ENCODE data around the gene IP6K2. TPM values are rescaled to one million over a fixed set of nuclear protein-coding genes. Genes with fewer than 3 reads are reported as not detected.

The IP6K2 gene
- total RNA-seq, 2 experiments from 2014 or later, result 39.4 to 48.3 TPM

DNA sequence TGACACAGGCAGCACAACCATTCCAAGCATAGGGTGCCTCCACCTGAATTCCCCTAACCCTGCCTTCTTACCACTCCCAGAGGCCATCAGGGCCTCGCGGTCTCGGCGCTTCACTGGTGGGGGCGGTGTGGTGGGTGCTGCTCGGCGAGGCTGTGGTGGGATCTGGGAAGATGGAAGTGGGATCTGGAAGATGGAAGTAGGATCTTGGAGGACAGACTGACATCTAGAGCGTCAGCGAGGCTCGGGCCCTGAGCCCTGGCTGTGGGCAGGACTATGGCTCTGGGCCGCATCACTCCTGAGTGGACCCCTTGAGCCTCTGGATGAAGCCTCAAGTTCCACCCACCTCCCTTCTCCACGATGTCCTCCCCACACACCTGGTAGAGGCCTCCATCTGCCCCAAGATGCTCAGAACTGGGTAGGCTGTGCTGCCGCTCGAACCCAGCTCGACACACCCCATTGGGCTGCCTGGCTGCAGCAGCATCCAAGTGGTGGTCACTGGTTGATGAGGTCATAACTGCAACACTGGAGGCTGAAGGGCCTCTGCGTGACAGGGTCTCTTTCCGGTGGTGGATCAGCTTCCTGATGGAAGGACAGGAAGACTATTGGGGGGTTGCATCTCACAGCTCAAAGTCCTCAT lies 34.9 kb downstream of the IP6K2 start:
- peaks cover 16% of the 10 kb centered on the region for H3K4me1 Mint-ChIP-seq
- DNase-seq, result no peak
- H3K27me3 Mint-ChIP-seq, result no peaks in the 10 kb centered on the region
- ATAC-seq, result no peak
- CTCF ChIA-PET, result no interaction called here
- no peak overlapping the region for H3K4me3 Mint-ChIP-seq
- POLR2A ChIA-PET, result no interaction called here
- H3K36me3 Mint-ChIP-seq (ENCODE audit: low read depth), result peaks cover 45% of the 10 kb centered on the region
- intact Hi-C loops (cut with DNase I, micrococcal nuclease), result no loop called here
- no peak overlapping the region for H3K27ac Mint-ChIP-seq
- no peaks in the 10 kb centered on the region for H3K9me3 Mint-ChIP-seq (ENCODE audit: low read depth)

DNA sequence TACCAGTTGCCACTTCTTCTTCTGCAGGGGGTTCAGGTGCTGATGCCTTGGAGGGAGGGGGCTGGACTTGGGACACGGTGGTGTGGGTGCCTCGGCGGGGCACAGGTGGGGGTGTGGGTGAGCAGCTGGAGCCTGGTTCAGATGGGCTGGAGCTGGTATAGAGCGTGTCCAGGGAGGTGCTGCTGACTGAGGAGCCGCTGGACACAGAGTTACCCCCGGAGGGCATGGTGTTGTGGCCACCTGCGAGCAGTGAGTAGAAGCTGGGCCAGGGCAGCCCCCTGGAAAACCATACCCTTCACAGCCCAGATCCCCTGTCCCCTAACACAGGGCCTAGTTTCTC lies 35.5 kb downstream of the IP6K2 start:
- peaks cover 15% of the 10 kb centered on the region for H3K4me1 Mint-ChIP-seq
- peaks cover 45% of the 10 kb centered on the region for H3K36me3 Mint-ChIP-seq (ENCODE audit: low read depth)
- no peaks in the 10 kb centered on the region for H3K27me3 Mint-ChIP-seq
- CTCF ChIA-PET, result interaction anchor here (0.8 kb wide), 1 partner anchor 22 kb away, joined by 3 read pairs; no protein-coding TSS in a partner anchor
- POLR2A ChIA-PET, result no interaction called here
- no peaks in the 10 kb centered on the region for H3K9me3 Mint-ChIP-seq (ENCODE audit: low read depth)
- H3K27ac Mint-ChIP-seq, result no peak overlapping the region
- no peak for ATAC-seq
- no peak overlapping the region for H3K4me3 Mint-ChIP-seq
- intact Hi-C loops (cut with DNase I, micrococcal nuclease), result no loop called here
- DNase-seq, result no peak

DNA sequence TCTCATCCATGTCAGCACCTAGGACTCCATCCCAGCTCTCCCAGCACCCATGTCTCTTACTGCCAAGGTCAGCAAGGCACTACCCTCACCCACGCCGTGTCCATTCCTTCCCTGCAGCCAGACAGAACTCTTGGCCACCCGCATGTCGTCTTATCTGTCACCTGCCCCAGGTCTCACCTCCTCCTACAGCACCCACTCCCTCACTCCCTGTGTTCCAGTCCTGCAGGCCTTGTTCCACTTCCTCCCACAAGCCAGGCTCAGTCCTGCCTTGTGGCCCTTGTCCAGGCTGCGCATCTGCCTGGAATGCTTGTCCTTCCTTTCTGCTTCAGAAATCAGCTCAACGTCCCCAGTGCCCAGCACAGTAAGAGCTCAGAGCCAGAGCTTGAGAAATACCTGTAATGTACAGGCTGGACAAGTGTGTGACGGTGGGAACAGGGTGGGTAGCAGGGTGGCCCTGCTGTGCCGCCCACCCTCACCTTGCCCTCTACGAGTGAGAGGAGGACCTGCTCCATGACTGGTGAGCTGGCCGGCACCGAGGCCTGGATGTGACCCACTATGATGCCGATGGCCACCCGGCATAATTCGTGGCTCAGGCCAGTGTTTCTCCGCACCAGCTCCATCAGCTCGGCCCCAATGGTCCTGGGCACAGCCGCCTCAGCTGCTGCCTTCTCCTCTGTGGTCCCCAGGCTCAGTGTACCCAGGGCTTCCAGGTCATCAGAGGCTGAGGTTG lies 36.0 kb downstream of the IP6K2 start:
- H3K4me3 Mint-ChIP-seq, result no peak overlapping the region
- DNase-seq (no peak), ATAC-seq (no peak)
- ChIA-PET POLR2A (no interaction called here), CTCF (interaction anchor here (0.7 to 0.8 kb wide), 3 partner anchors 12 to 280 kb away, joined by 3 read pairs; no protein-coding TSS in a partner anchor)
- H3K27ac Mint-ChIP-seq, result no peak overlapping the region
- H3K9me3 Mint-ChIP-seq (ENCODE audit: low read depth), result no peaks in the 10 kb centered on the region
- H3K4me1 Mint-ChIP-seq, result peaks cover 12% of the 10 kb centered on the region
- no peaks in the 10 kb centered on the region for H3K27me3 Mint-ChIP-seq
- peaks cover 46% of the 10 kb centered on the region for H3K36me3 Mint-ChIP-seq (ENCODE audit: low read depth)
- intact Hi-C loops (cut with DNase I, micrococcal nuclease), result no loop called here

DNA sequence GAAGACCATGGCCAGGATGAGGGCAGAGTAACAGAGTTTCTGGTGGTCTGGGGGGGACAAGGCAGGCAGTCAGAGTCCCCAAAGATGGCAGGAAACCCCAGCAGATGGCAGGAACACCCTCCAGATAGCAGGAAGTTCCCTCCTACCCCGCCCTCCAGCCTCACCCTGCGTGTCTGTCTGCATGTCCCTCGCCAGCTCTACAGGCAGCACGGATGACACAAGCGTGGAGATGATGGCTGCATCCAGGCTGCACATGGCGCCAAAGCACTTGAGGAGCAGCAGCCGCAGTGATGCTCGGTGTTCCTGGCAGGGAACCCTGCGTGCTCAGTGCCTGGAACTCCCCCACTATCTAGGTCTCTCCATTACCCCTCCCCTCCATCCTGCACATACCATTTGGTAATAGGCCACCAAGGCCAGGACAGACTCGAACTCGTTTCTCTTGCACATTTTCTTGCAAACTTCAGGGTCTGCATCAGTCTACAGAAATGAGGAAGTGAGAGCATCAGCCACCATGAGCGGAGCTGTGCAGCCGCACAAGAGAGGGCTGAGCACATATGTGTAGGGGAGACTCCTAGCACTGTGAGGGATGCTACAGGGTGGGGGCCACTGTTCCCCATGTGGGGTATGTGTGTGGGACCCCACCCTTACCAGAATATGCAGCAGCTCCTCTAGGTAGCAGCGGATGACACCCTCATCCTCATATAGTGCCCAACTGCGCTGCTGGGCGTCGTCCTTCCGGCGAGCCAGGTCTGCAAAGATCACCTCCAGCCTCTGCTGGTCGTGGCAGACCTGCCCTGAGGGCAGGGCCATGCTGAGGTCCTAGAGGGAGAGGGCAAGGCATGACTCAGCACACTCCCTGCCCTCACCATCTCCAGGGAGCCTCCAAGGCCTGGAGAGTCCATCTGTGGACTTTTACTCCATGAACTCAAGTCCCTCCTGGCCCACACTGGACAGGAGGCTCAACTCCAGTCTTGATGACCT lies 37.3 kb downstream of the IP6K2 start:
- no peak for DNase-seq
- H3K36me3 Mint-ChIP-seq (ENCODE audit: low read depth), result peaks cover 49% of the 10 kb centered on the region
- no peaks in the 10 kb centered on the region for H3K9me3 Mint-ChIP-seq (ENCODE audit: low read depth)
- no peak overlapping the region for H3K27ac Mint-ChIP-seq
- POLR2A ChIA-PET, result no interaction called here
- intact Hi-C loops (cut with DNase I, micrococcal nuclease), result no loop called here
- no peak overlapping the region for H3K4me3 Mint-ChIP-seq
- no peaks in the 10 kb centered on the region for H3K27me3 Mint-ChIP-seq
- H3K4me1 Mint-ChIP-seq, result peaks cover 10% of the 10 kb centered on the region
- no peak for ATAC-seq
- CTCF ChIA-PET, result interaction anchor here (0.7 kb wide), 1 partner anchor 168 kb away, joined by 3 read pairs; the partner anchor contains the start of gene PRKAR2A

DNA sequence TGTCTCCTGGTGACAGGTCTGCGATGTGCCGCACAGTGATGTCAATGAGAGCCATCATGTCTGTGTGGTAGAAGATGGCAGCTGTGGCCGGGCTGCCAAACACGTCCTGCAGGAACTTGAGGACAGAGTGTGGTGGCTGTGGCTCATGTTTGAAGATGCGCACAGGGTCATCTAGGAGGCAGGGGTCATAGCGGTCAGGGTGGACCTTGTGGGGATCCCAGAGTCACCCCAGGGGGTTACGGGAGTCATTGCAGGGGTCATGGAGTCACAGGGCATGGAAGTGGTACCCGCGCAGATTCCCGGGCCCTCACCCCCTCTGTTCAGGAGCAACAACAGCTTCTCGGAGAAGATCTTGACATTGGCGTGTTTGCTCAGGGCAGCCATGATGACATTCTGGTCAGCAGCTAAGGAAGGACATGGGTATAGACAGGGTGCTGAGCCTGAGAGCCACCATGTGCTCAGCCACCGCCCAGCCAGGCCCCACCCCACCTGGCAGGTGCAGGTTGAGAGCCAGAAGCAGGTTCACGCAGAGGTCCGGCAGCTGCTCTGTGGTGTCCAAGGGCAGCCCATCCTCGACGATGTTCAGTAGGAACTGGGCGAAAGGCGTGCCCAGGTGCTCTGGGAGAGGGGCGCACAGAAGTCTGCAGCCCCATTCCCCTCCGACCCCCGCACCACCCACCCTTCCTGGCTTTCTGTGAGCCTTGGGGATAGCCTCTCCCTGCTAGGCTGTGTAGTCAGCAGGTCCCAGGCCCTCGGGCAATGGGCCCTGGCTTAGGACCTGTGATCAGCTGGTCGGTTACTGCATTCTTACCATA lies 38.2 kb downstream of the IP6K2 start:
- DNase-seq (no peak), ATAC-seq (no peak)
- H3K4me3 Mint-ChIP-seq, result no peak overlapping the region
- no peaks in the 10 kb centered on the region for H3K27me3 Mint-ChIP-seq
- peaks cover 3% of the 10 kb centered on the region for H3K4me1 Mint-ChIP-seq
- POLR2A ChIA-PET, result no interaction called here
- peaks cover 47% of the 10 kb centered on the region for H3K36me3 Mint-ChIP-seq (ENCODE audit: low read depth)
- no peaks in the 10 kb centered on the region for H3K9me3 Mint-ChIP-seq (ENCODE audit: low read depth)
- H3K27ac Mint-ChIP-seq, result no peak overlapping the region
- intact Hi-C loops (cut with DNase I, micrococcal nuclease), result no loop called here
- CTCF ChIA-PET, result no interaction called here

DNA sequence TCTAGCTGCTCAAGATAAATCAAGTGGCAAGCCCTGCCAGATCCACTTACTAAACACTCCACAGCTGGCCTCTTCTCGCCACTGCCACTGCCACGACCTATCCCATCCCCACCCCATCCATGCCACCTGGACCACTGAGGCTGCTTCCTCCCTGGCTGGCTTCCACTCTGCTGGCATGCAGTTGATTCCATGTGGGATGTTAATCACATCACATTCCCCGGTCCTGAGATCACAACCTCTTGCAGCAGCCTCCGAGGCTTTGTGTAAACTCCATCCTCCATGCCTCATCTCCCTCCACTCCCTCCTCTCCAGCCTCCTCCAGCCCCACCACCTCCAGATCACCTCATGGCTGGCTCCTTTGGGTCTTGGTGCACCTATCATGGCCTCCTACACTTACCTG lies 39.0 kb downstream of the IP6K2 start:
- Mint-ChIP-seq H3K4me1 (no peaks in the 10 kb centered on the region), H3K4me3 (no peak overlapping the region), H3K27me3 (no peaks in the 10 kb centered on the region), H3K36me3 (ENCODE audit: low read depth) (peaks cover 47% of the 10 kb centered on the region), H3K9me3 (ENCODE audit: low read depth) (no peaks in the 10 kb centered on the region), H3K27ac (peak overlapping the region; percentile 10)
- intact Hi-C loops (cut with DNase I, micrococcal nuclease), result no loop called here
- DNase-seq, result no peak
- CTCF ChIA-PET, result interaction anchor here (0.9 kb wide), 1 partner anchor 11 kb away, joined by 3 read pairs; no protein-coding TSS in a partner anchor
- POLR2A ChIA-PET, result interaction anchor here (0.6 kb wide), 1 partner anchor 9 kb away, joined by 8 read pairs; no protein-coding TSS in a partner anchor
- no peak for ATAC-seq

DNA sequence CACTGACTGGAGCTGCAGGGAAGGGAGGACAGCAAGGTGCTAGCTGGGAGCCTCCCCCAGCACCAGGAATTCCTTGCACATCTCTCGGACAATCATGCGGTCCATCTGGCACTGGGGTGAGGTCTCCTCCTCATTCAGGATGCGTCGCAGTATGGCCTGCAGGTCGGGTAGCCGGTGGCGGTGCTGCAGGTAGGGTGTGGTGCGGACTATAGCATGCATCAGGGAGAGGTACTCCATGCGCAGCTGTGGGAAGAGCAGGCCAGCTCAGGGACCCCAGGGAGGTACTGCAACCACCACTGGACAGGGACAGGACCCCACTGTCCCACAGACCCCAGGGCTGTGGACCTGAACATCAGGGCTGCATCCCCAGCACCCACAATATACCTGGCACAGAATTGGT lies 42.5 kb downstream of the IP6K2 start:
- POLR2A ChIA-PET, result interaction anchor here (0.8 kb wide), 1 partner anchor 10 kb away, joined by 3 read pairs; no protein-coding TSS in a partner anchor
- H3K27ac Mint-ChIP-seq, result no peak overlapping the region
- H3K36me3 Mint-ChIP-seq (ENCODE audit: low read depth), result peaks cover 35% of the 10 kb centered on the region
- H3K27me3 Mint-ChIP-seq, result no peaks in the 10 kb centered on the region
- no peaks in the 10 kb centered on the region for H3K4me1 Mint-ChIP-seq
- no peaks in the 10 kb centered on the region for H3K9me3 Mint-ChIP-seq (ENCODE audit: low read depth)
- DNase-seq (no peak), ATAC-seq (no peak)
- intact Hi-C loops (cut with DNase I, micrococcal nuclease), result no loop called here
- CTCF ChIA-PET, result no interaction called here
- no peak overlapping the region for H3K4me3 Mint-ChIP-seq

DNA sequence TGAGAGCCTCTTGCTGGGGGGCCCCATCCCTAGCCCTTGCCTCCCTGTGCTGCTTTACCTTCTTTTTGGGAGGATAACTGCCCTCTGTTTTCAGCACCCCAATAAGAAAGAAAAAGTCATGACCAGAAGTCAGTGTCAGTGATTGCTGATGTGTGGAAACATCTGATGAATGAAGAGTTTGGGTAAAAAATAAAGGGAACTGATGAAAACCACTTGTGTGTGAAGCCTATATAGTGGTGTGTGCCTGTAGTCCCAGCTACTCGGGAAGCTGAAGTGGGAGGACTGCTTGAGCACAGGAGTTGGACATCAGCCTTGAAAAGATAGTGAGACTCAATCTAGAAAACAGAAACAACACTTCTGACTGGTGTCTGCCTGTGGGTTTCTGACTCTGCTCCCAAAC lies 44.5 kb downstream of the IP6K2 start:
- H3K9me3 Mint-ChIP-seq (ENCODE audit: low read depth), result no peaks in the 10 kb centered on the region
- DNase-seq (no peak), ATAC-seq (no peak)
- intact Hi-C loops (cut with DNase I, micrococcal nuclease), result no loop called here
- no peaks in the 10 kb centered on the region for H3K27me3 Mint-ChIP-seq
- ChIA-PET POLR2A (interaction anchor here (0.7 kb wide), 1 partner anchor 11 kb away, joined by 5 read pairs; no protein-coding TSS in a partner anchor), CTCF (no interaction called here)
- H3K4me3 Mint-ChIP-seq, result no peak overlapping the region
- peaks cover 21% of the 10 kb centered on the region for H3K36me3 Mint-ChIP-seq (ENCODE audit: low read depth)
- no peaks in the 10 kb centered on the region for H3K4me1 Mint-ChIP-seq
- H3K27ac Mint-ChIP-seq, result no peak overlapping the region

DNA sequence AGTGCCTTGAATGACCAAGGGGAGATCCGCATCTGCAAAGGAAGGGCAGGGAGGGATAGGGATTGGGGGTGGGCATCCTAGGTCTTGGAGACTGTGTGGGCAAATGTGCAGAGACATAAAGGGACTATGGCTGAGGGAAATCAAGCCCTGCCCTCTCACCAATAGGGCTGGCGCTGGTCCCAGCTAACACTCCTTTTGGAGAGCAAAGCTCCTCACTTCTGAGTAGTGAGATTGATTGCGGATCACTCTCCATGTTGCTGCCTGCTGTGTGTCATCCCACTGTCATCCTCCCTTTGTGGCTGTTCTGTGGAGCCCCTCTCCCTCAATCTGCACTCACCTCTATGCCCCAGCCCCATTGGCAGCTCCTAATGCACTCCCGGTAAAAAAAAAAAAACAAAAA lies 52.1 kb downstream of the IP6K2 start:
- Mint-ChIP-seq H3K4me3 (no peak overlapping the region), H3K4me1 (peaks cover 16% of the 10 kb centered on the region), H3K9me3 (ENCODE audit: low read depth) (no peaks in the 10 kb centered on the region), H3K27me3 (peaks cover 21% of the 10 kb centered on the region), H3K27ac (no peak overlapping the region), H3K36me3 (ENCODE audit: low read depth) (peaks cover 4% of the 10 kb centered on the region)
- POLR2A ChIA-PET, result interaction anchor here (2.0 kb wide), 1 partner anchor 52 kb away, joined by 6 read pairs; the partner anchor contains the start of gene IP6K2
- ATAC-seq, result no peak
- DNase-seq, result no peak
- CTCF ChIA-PET, result interaction anchor here (0.7 to 1.8 kb wide), 2 partner anchors 234 to 264 kb away, joined by 3 to 5 read pairs; partner anchors contain the start of gene SLC25A20
- intact Hi-C loops (cut with DNase I, micrococcal nuclease), result loop anchor here in 1 of 2 experiments (1.0 to 5.0 kb wide), 3 partner anchors 20 to 807 kb away; partner anchors contain the start of genes DAG1, IP6K2 and NCKIPSD

DNA sequence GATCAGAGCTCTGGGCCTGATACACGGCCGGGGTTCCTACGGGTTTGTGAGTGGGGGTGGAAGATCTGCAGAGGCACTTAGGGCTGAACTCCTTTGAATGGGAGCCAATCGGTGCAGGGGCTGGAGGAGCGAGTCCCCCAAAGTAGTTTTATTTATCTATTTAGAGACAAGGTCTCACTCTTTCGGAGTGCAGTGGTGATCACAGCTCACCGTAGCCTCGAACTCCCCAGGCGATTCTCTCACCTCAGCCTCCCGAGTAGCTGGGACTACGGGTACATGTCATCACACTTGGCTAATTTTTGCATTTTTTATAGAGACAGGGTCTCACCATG lies 52.7 kb downstream of the IP6K2 start:
- H3K9me3 Mint-ChIP-seq (ENCODE audit: low read depth), result no peaks in the 10 kb centered on the region
- peaks cover 25% of the 10 kb centered on the region for H3K27me3 Mint-ChIP-seq
- POLR2A ChIA-PET, result interaction anchor here (0.6 to 2.0 kb wide), 4 partner anchors 20 to 166 kb away, joined by 3 to 6 read pairs (median 4); partner anchors contain the start of gene IP6K2
- no peak overlapping the region for H3K27ac Mint-ChIP-seq
- no peak for ATAC-seq
- DNase-seq, result no peak
- H3K36me3 Mint-ChIP-seq (ENCODE audit: low read depth), result peaks cover 4% of the 10 kb centered on the region
- intact Hi-C loops (cut with DNase I, micrococcal nuclease), result loop anchor here in 1 of 2 experiments (1.0 to 5.0 kb wide), 3 partner anchors 21 to 808 kb away; partner anchors contain the start of genes DAG1, IP6K2 and NCKIPSD
- peak overlapping the region; percentile 81 for H3K4me3 Mint-ChIP-seq
- CTCF ChIA-PET, result interaction anchor here (0.7 to 1.9 kb wide), 4 partner anchors 10 to 263 kb away, joined by 3 to 6 read pairs (median 4); partner anchors contain the start of genes SLC25A20 and SLC26A6
- H3K4me1 Mint-ChIP-seq, result peaks cover 16% of the 10 kb centered on the region
